Left ventricle myocardium inferior (tissue), 1 donor: ENCODE data around the gene ANKRD6. TPM values are rescaled to one million over a fixed set of nuclear protein-coding genes. Genes with fewer than 3 reads are reported as not detected.

ENCODE experiments used
- DNase-seq: peaks from one replicate; pipeline ENCODE4 v3.0.0-alpha.2; 2020
- H3K27ac ChIP-seq: fragments of 200-600 bp; replicated peaks from 2 replicates; pipeline ENCODE4 v1.8.0; 2021
- H3K27me3 ChIP-seq: fragments of 200-600 bp; 2 replicates; pipeline ENCODE4 v1.8.0; 2021; ENCODE audit warnings: low read depth
- H3K36me3 ChIP-seq: fragments of 200-600 bp; 2 replicates; pipeline ENCODE4 v1.8.0; 2021
- H3K4me1 ChIP-seq: fragments of 200-600 bp; 2 replicates; pipeline ENCODE4 v1.8.0; 2021
- H3K4me3 ChIP-seq: fragments of 200-600 bp; 2 replicates; pipeline ENCODE4 v1.8.0; 2021; ENCODE audit warnings: mild to moderate bottlenecking, moderate library complexity
- H3K9me3 ChIP-seq: fragments of 200-600 bp; replicated peaks from 2 replicates; pipeline ENCODE4 v1.8.0; 2021
- intact Hi-C: fragments of 100-400 bp; cut with micrococcal nuclease; formaldehyde crosslinking; loops from one replicate; pipeline ENCODE4 v1.11.0; 2022
- total RNA-seq: library from RNA; stranded (reverse); fragmentation: NEBNext Ultra II Directional; extraction: Animal tissue kit (Norgen Biotek cat#: 25700); gene quantifications from one replicate; pipeline ENCODE4 v1.2.1, GENCODE V29; 2021
- TF ChIP-seq, protein P1 (sequence below): fragments of 200-600 bp; IDR thresholded peaks from 2 replicates; pipeline ENCODE4 v1.8.0; 2021; ENCODE audit warnings: antibody characterized with exemption, mild to moderate bottlenecking, borderline replicate concordance
- donor health status: DM: no; HTN: yes; CAD: no; lungs with severe emphysema.

ANKRD6 gene
- total RNA-seq, 1 donor from 2014 or later: 11.1 TPM

DNA sequence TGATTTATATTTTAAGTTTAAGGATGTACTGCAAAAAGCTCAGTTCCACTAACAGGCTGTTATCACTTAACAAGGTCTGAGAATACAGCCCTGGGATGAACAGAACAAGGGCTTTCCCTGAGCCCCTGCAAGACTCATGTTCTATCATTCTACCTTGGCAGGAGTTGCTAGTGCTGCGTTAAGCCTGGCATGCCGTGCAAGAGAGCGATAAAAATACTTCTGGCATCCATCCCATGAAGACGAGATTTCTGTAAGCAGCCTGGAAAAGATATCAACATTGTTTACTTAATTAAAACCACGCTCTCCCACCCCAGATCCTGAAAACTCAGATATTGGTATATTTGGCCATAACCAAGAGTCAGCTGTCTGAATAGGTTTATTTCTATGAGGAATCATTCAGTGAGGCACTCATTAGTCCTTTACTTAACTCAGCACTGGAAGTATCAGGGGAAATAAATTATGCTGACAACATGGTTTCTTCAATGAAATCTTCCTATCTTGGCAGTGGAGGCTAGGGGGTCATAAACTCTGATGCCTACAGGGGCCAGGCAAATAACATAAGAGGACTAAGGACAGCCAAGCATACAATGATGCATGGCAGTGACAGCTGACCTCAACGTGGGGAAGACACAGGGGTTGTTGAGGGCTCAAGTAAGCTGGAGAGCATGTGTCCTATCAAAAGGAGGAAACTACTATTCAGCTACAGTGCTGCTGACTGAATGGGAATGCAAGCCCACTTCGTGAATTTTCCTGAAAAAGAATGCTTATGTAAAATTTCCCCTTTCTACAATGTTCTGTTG, 243.2 kb downstream of the ANKRD6 start:
- peak overlapping the region; percentile 68 for H3K27ac ChIP-seq
- intact Hi-C loops: no loop called here
- TF ChIP-seq, protein P1, sequence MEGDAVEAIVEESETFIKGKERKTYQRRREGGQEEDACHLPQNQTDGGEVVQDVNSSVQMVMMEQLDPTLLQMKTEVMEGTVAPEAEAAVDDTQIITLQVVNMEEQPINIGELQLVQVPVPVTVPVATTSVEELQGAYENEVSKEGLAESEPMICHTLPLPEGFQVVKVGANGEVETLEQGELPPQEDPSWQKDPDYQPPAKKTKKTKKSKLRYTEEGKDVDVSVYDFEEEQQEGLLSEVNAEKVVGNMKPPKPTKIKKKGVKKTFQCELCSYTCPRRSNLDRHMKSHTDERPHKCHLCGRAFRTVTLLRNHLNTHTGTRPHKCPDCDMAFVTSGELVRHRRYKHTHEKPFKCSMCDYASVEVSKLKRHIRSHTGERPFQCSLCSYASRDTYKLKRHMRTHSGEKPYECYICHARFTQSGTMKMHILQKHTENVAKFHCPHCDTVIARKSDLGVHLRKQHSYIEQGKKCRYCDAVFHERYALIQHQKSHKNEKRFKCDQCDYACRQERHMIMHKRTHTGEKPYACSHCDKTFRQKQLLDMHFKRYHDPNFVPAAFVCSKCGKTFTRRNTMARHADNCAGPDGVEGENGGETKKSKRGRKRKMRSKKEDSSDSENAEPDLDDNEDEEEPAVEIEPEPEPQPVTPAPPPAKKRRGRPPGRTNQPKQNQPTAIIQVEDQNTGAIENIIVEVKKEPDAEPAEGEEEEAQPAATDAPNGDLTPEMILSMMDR: no peak
- peaks cover 46% of the 10 kb centered on the region for H3K4me1 ChIP-seq
- H3K9me3 ChIP-seq: no peaks in the 10 kb centered on the region
- DNase-seq: no peak
- H3K4me3 ChIP-seq: no peak overlapping the region
- H3K36me3 ChIP-seq: peaks cover 96% of the 10 kb centered on the region
- no peaks in the 10 kb centered on the region for H3K27me3 ChIP-seq

DNA sequence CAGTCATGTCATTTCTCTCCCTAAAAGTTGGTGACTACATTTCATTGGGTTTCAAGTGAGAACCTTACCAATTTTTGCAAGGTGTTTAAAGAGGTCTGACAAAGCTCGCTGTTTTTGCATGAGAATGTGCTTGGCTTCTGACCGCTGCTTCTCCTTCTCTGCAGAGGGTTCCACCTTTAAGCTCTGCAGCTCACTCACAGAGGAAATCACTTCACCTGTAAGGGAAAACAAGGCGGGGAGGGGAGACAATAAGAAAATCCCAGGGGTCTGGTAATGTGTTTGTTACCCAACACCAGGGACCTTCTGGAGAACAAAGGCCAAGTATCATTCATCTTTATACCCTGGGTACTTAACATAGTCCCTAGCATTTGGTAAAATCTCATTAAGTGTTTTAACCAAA, 245.6 kb downstream of the ANKRD6 start:
- Histone ChIP-seq H3K27me3 (no peaks in the 10 kb centered on the region), H3K4me1 (peaks cover 38% of the 10 kb centered on the region), H3K9me3 (no peaks in the 10 kb centered on the region), H3K36me3 (peaks cover 93% of the 10 kb centered on the region), H3K4me3 (no peak overlapping the region), H3K27ac (no peak overlapping the region)
- TF ChIP-seq, protein P1: no peak
- DNase-seq: no peak
- intact Hi-C loops: no loop called here

DNA sequence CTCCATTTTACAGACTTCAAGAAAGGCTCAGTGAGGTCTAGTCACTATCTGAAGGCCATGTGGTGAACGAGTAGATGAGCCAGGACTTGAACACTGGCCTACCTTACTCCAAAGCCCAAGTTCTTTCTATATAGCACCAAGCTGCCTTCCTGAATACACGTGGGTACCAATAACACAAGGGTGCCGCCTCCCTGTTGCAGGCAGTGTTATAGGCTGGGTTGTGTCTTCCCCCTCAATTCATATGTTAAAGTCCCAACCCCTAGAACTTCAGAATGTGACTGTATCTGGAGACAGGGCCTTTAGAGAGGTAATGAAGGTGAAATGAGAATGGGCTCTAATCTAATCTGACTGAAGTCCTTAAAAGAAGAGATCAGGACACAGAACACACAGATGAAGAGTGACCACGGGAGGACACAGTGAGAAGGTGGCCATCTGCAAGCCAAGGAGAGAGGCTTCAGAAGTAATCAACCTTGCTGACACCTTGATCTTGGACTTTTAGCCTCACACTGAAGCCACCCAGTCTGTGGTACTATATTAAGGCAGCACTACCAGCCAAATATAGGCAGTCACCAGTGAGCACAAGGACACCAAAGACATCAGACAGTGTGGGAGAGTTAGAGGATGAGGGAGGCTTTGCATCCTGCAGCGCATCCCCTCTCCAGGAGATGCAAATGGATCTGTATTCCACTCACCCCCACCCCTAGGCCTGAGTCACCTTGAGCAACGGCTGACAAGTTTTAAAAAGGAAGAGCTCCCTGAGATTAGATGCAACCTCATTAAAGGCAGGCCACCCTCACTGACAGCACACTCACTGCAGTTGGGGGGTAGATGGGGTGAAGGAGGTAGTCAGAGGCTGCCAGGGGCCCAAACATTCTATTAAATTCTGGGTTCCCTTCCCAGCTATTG, 246.5 kb downstream of the ANKRD6 start:
- no peak for DNase-seq
- Histone ChIP-seq H3K36me3 (peaks cover 93% of the 10 kb centered on the region), H3K9me3 (no peaks in the 10 kb centered on the region), H3K27me3 (no peaks in the 10 kb centered on the region), H3K4me1 (peaks cover 38% of the 10 kb centered on the region), H3K4me3 (no peak overlapping the region), H3K27ac (peak overlapping the region; percentile 64)
- intact Hi-C loops: no loop called here
- TF ChIP-seq, protein P1: no peak

DNA sequence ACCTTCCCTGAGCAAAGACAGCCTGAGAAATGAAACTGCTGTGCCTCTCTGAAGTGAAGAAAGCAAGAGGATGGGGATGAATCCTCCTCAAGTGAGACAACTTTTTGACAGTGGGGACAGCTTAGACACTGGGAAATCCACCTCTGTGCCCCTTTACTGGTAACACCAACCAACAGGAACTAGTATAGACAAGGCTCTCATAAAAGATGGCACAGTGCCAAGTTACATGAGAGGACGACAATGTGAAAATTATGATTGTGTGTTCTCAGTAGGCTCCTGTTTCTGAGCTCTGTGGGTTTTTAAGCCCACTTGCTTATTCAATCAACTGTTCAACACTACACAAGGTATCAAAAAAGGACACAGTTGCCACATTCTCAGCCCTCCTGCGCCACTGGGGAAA, 247.2 kb downstream of the ANKRD6 start:
- TF ChIP-seq, protein P1: no peak
- DNase-seq: no peak
- no peaks in the 10 kb centered on the region for H3K9me3 ChIP-seq
- no peak overlapping the region for H3K4me3 ChIP-seq
- intact Hi-C loops: no loop called here
- H3K27me3 ChIP-seq: no peaks in the 10 kb centered on the region
- peaks cover 38% of the 10 kb centered on the region for H3K4me1 ChIP-seq
- peaks cover 93% of the 10 kb centered on the region for H3K36me3 ChIP-seq
- peak overlapping the region; percentile 64 for H3K27ac ChIP-seq

DNA sequence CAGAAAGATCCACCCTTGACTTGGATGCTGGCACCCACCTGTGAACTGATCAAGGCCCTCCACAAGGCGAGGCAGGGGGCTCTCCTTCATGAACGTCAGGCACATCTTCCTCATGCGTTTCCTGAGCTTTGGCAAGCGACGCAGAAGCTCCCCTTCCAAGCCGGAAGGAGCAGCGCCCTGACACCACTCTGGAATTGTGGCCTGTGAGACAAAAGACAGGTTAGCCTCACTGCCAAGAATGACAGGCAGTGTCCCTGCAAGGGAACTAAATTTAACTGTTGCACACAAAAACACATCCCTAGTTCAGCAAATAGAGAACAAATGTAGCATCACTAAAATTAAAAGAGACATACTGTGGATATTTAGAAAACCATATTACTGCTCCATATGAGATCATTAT, 247.6 kb downstream of the ANKRD6 start:
- Histone ChIP-seq H3K4me1 (peaks cover 34% of the 10 kb centered on the region), H3K9me3 (no peaks in the 10 kb centered on the region), H3K27ac (peak overlapping the region; percentile 64), H3K4me3 (no peak overlapping the region), H3K27me3 (no peaks in the 10 kb centered on the region), H3K36me3 (peaks cover 93% of the 10 kb centered on the region)
- DNase-seq: no peak
- intact Hi-C loops: no loop called here
- TF ChIP-seq, protein P1: no peak
